Forelimb muscle (tissue), 1 donor: Measurements from ENCODE around the gene TYR. TPM values are rescaled to one million over a fixed set of nuclear protein-coding genes. Genes with fewer than 3 reads are reported as not detected.
"Not testable (repeated sequence)": the region's sequence is repeated elsewhere in the genome, so short reads cannot be mapped to it uniquely, and the experiment has no call there.

Experiments
- DNase-seq: peaks from one replicate; pipeline ENCODE4 v3.0.0-alpha.2; 2013; ENCODE audit warnings: low read depth
- polyA plus RNA-seq: library from polyadenylated mRNA; unstranded; fragments of 120-200 nt; gene quantifications from one replicate; pipeline ENCODE4 v1.2.1, GENCODE V29; 2013; ENCODE audit not compliant: insufficient read length

TYR gene
- polyA plus RNA-seq, 1 donor, result not detected

DNA sequence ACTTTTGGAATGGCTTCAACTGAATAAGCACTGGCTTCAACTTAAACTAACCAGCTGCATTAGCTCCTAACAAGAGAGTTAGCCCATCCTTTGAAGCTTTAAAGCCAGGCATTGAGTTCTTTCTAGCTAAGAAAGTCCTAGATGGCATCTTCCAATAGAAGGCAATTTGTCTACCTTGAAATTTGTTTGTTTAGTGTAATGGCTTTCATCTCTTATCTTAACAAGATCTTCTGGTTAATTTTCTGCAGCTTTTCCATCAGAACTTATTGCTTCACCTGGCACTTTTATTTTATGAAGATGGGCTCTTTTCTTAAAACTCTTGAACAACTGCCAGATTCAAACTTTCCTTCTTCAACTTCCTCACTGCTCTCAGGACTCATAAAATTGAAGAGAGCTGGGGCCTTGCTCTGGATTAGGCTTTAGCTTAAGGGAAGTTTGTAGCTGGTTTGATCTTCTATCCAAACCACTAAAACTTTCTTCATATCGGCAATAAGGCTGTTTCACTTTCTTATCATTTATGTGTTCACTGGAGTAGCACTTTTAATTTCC is 94.9 kb downstream of the TYR start:
- not testable (repeated sequence) for DNase-seq

- DNase-seq, result not testable (repeated sequence)
Observed at GRCh38 chr11:89273220-89273619, 95.5 kb downstream of the TYR start.

DNA sequence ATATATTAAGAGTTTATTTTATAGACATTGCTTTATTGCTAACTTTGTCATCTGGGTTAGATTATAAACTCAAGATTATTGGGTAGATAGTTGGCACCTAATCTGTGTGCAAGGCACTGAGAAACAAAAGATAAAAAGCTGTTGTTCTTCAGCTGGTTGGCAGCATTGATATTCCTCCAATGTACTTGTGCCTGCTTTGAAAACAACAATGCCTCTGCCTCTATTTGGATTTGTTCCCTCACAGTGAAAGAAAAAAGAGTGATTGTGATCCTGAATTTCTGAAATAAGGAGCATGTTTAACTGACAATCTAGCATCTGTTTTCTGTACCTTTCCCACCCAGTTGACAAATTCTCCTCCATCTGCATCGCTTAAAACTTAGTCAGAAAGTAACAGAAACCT is 98.3 kb downstream of the TYR start:
- DNase-seq, result no peak

- no peak for DNase-seq
Observed at GRCh38 chr11:89279176-89279575, 101.5 kb downstream of the TYR start.

- not testable (repeated sequence) for DNase-seq
Observed at GRCh38 chr11:89281032-89281677, 103.5 kb downstream of the TYR start.

- DNase-seq, result not testable (repeated sequence)
Observed at GRCh38 chr11:89286601-89287000, 108.9 kb downstream of the TYR start.

DNA sequence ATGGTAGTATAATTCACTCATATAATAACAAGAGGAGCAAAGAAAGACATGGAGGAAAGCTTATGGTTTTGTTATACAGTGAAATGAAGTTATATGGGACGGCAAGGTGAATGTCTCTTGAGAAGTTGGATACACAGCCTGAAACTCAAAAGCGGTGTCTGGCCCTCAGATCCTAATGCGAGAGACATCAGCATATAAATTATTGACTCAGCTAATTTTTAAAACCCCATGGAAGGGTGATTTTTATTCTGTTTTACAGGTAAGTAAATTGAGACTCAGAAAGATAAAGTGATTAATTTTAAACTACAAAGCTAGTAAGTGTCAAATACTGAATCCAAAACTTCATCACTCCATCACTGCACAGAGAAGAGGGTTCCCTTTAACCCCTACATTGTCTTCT is 110.3 kb downstream of the TYR start:
- DNase-seq, result not testable (repeated sequence)

- DNase-seq, result peak; percentile 1
Observed at GRCh38 chr11:89293965-89294679, 116.4 kb downstream of the TYR start.

GRCh38 chr11:89295023-89295422 is 117.3 kb downstream of the TYR start:
- DNase-seq, result not testable (repeated sequence)

- not testable (repeated sequence) for DNase-seq
Observed at GRCh38 chr11:89303029-89303428, 125.4 kb downstream of the TYR start.

DNA sequence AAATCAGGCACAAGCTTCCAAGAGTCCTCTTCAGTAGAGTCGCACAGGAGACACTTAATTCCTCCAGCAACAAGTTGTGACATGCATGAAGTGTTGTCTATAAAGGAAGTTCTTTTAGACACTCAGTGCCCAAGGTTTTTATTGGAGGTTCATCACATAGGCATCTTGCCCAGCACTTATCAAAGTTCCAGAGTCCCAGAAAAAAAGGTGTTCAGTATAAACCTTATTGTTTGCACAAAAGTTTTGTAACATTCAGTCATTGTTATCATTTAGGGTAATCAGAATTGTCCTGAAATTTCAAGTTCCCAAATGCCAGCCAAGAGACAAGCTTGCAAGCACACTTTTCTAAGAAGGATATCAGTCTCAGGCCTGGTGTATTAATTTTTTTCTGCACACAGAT is 130.6 kb downstream of the TYR start:
- DNase-seq, result not testable (repeated sequence)

GRCh38 chr11:89309321-89309985 is 131.8 kb downstream of the TYR start:
- DNase-seq, result not testable (repeated sequence)

DNA sequence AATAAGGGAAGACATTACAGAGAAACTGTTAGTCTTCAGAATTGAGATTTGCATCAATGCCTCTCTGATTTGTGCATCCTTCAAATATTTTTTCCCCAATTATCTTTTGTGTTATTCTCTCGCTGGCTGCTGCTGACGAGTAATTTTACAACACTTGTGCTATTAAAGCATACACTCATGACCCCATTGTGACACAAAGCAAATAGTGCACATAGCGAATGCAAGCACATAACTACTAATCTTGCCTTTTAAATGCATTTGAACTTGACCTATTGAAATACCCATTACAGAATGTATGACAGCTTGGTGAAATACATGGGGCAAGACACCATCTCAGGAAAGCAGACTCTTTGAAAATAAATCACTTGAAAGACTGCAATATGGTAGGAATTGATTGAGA is 132.9 kb downstream of the TYR start:
- not testable (repeated sequence) for DNase-seq

DNA sequence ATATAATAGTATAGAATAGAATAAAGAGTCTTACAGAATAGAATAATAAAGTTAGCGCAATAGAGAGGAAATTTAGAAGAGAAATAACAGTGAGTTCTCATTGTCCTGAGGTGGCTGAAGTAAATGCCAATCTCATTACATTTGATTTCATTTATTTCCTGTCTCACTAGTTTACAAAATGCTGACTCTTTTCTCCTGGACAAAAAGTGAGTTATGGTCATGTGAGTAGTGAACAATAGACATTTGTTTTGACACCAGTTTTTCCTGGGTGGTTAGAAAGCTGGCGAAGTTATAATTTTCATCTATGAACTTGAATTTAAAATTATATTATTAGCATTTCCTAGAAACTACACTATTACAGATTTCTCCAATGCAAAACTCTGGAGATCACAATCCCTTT is 143.7 kb downstream of the TYR start:
- no peak for DNase-seq

DNA sequence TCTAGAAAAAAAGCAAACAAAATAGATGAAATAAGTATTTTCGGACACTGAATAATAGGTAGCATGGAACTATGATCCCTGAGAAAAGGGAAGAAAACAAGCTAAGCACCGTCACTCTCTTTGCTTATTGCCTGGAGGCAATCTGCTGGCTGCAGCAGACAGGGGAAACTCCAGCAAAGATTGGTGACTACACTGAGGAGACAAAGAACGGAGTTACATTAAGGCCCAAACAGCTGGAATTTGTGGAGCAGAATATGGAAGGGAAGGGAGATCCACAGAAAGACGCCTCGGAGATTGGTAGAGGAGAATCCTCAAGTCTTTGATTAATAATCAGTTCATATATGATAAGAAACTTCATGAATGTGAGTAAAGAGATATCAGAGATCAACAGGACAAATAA is 150.2 kb downstream of the TYR start:
- no peak for DNase-seq

DNA sequence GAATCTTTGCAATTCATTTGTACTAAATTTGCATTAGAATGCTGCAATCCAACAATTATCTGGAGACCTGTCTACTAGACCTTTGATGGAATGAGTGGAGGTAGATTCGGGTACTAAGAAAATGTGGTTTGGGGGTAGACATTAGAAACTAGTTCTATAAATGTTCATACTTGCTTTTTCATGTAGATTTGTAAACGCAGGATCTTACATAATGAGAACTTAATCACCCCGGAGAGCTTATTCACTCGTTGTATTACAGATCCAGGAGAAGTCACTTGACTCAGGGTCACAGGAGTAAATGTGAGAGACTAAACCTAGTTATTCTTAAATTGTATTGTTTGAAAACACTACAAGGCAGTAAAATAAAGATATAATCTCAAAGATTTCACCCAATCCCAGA is 154.3 kb downstream of the TYR start:
- DNase-seq, result not testable (repeated sequence)

- DNase-seq, result not testable (repeated sequence)
Observed at GRCh38 chr11:89333704-89334103, 156.0 kb downstream of the TYR start.

DNA sequence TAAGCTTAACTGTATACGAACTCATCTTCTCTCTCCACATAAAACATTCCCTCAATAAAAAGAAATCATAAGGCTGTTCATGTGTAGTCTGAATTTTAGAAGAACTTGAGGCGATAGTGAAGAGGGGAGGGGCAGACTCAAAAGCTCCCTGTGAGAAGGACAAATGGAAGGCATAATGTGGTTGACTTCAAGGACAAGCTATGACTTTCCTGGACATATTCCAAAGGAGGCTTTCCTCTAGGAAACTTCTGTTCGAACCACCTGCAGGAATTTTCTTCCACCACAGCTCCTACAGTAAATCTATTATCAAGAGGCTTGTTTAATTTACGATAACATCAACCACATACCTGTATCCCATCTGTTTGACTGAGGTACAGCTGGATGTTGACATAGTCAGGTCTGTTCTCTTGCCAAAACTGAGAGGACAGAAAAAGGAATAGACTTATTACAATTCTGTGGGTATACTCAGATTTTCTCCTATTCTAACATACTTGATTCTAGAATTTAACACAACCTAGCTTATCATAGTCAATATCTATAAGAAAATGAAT is 159.5 kb downstream of the TYR start:
- DNase-seq, result not testable (repeated sequence)

DNA sequence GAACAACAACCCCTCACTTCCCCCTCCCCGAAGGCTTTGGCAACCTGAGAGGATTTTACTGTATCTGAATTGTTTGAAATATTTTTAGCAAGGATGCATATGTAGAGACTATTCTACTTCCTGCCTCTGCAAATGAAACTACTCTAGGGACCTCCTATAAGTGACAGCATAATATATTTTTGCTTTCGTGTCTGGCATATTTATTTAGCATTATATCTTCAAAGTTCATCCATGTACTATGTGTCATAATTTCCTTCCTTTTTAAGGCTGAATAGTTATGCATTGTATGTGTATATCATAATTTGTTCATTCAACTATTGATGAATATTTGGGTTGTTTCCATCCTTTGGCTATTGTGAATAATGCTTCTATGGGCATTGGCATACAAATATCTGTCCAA is 160.4 kb downstream of the TYR start:
- DNase-seq, result not testable (repeated sequence)

- DNase-seq, result not testable (repeated sequence)
Observed at GRCh38 chr11:89340450-89340849, 162.8 kb downstream of the TYR start.

- DNase-seq, result not testable (repeated sequence)
Observed at GRCh38 chr11:89342880-89343572, 165.4 kb downstream of the TYR start.
